ENCODE measurements around the gene CACNB1.

DNA sequence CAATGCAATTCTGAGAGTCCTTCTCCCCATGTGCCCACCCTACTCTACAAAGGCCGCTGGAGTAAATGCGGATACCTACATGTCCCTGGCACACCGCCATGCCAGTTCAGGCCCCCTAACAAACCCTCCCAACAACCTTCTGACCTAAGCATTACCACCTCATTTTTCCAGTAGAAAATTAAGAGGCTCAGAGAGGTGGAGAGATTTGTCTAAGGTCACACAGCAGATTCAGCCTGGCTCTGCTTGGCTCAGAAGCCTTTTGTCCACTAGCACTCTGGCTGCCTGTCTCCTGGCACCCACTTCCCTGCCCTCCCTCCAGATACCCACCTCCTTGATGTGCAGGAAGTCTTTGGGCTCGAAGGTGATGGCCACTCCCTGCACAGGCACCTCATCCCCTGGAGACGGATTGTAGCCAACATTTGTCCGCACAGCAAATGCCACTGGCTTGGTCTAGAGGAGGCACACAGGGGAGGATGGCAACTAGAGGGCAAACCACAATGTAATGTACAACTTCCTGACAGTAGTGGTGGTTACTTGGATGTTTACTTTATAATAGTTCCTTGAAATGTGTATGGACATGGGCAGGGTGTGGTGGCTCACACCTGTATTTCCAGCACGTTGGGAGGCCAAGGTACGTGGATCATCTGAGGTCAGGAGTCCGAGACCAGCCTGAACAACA is 10.2 kb downstream of the CACNB1 start:
- TF ChIP-seq, protein P1, sequence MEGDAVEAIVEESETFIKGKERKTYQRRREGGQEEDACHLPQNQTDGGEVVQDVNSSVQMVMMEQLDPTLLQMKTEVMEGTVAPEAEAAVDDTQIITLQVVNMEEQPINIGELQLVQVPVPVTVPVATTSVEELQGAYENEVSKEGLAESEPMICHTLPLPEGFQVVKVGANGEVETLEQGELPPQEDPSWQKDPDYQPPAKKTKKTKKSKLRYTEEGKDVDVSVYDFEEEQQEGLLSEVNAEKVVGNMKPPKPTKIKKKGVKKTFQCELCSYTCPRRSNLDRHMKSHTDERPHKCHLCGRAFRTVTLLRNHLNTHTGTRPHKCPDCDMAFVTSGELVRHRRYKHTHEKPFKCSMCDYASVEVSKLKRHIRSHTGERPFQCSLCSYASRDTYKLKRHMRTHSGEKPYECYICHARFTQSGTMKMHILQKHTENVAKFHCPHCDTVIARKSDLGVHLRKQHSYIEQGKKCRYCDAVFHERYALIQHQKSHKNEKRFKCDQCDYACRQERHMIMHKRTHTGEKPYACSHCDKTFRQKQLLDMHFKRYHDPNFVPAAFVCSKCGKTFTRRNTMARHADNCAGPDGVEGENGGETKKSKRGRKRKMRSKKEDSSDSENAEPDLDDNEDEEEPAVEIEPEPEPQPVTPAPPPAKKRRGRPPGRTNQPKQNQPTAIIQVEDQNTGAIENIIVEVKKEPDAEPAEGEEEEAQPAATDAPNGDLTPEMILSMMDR (IDR thresholded peaks at IDR 0.05), result no peak
- TF ChIP-seq EP300 (IDR thresholded peaks at IDR 0.05), result no peak
- TF ChIP-seq POLR2A (IDR thresholded peaks at IDR 0.05), result no peak
- no peak for TF ChIP-seq POLR2AphosphoS5 (IDR thresholded peaks at IDR 0.05)
